Colon (tissue), 2 donors: Measurements from ENCODE around the gene GRIN3B.
"Not testable (repeated sequence)": the region's sequence is repeated elsewhere in the genome, so short reads cannot be mapped to it uniquely, and the experiment has no call there.

Source experiments
- FAIRE-seq: peaks from 2 replicates; lab custom pipeline; 2012; peaks lifted over from hg19 to GRCh38; lab: Jason Lieb, UNC
- donor health status: control.
- donor health status: control.

Gene GRIN3B, protein sequence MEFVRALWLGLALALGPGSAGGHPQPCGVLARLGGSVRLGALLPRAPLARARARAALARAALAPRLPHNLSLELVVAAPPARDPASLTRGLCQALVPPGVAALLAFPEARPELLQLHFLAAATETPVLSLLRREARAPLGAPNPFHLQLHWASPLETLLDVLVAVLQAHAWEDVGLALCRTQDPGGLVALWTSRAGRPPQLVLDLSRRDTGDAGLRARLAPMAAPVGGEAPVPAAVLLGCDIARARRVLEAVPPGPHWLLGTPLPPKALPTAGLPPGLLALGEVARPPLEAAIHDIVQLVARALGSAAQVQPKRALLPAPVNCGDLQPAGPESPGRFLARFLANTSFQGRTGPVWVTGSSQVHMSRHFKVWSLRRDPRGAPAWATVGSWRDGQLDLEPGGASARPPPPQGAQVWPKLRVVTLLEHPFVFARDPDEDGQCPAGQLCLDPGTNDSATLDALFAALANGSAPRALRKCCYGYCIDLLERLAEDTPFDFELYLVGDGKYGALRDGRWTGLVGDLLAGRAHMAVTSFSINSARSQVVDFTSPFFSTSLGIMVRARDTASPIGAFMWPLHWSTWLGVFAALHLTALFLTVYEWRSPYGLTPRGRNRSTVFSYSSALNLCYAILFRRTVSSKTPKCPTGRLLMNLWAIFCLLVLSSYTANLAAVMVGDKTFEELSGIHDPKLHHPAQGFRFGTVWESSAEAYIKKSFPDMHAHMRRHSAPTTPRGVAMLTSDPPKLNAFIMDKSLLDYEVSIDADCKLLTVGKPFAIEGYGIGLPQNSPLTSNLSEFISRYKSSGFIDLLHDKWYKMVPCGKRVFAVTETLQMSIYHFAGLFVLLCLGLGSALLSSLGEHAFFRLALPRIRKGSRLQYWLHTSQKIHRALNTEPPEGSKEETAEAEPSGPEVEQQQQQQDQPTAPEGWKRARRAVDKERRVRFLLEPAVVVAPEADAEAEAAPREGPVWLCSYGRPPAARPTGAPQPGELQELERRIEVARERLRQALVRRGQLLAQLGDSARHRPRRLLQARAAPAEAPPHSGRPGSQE

DNA sequence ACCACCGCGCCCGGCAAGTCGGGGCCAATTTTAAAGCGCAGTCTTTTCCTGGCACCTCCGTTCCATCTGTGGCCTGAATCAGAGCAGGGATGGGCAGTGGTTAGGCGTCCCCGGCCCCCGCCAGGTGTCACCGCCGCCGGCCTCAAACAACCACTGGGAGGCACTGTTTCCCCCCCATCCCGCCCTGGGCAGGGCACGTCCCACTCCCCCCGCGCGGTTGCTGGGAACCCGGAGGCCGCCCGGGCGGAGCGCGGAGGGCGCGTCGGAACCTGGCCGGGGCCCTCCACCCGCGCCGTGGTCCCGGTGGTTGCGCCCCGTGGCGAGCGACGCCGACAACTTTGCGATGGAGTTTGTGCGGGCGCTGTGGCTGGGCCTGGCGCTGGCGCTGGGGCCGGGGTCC, at the start of gene GRIN3B:
GRIN3B (plus strand) TSS at position 325 of the 400 bp plus-strand sequence; CDS start at position 344, 19 bp downstream.
- FAIRE-seq, result no peak

DNA sequence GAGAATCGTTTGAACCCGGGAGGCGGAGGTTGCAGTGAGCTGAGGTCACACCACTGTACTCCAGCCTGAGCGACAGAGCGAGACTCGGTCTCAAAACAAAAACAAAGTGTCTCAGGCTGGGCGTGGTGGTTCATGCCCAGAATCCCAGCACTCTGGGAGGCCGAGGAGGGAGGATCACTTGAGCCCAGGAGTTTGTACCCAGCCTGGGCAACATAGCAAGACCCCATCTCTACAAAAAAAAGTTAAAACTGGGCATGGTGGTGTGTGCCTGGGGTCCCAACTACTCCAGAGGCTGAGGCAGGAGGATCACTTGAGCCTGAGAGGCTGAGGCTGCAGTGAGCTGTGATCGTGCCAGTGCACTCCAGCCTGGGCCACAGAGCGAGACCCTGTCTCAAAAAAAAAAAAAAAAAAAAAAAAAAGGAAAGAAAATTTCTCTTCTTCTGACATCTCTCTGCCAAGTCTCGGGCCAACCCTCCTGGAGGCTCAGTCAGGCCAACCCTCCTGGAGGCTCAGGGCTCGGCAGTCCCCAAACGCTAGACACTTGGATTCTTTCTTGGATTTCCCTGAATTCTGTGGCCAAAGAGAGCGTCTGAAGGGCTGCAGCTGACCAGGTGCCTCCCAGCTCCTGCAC, 48.1 kb upstream of the GRIN3B start:
- FAIRE-seq, result no peak

DNA sequence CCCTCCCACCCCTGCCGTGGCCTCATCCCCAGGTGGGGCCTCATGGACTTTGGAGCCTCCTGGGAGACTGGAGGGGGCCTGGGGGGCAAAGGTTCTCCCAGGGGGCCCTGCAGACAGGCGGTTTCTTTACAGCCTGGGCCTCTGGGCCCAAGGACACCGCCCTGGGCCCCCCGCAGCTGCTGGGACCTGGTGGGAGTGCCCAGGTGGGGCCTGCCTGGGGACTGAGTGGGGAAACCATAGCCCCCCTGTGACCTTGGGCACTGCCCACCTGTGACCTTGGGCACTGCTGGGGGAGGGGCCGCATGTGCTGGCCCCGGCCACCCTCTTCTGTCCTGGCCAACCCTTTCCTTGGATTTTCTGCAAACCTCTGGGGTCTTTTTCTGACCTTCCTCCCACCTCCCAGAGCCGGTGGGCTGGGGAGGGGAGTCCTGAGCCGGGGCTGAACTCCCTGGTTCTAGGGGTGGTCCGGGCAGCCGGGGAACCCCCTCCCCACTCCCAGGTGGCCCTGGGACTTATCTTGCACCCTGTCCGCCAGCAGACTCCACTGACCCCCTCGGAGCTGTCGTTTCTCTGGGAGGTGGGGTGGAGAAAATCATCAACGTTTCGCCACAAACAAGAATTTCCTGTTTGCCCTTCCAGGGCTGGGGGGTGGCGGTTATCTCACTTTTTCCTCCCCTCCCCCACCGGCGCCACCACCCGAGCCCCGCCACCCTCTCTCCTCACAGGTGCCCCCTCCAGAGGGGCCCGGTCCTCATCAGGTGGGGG, 47.4 kb upstream of the GRIN3B start:
- no peak for FAIRE-seq

DNA sequence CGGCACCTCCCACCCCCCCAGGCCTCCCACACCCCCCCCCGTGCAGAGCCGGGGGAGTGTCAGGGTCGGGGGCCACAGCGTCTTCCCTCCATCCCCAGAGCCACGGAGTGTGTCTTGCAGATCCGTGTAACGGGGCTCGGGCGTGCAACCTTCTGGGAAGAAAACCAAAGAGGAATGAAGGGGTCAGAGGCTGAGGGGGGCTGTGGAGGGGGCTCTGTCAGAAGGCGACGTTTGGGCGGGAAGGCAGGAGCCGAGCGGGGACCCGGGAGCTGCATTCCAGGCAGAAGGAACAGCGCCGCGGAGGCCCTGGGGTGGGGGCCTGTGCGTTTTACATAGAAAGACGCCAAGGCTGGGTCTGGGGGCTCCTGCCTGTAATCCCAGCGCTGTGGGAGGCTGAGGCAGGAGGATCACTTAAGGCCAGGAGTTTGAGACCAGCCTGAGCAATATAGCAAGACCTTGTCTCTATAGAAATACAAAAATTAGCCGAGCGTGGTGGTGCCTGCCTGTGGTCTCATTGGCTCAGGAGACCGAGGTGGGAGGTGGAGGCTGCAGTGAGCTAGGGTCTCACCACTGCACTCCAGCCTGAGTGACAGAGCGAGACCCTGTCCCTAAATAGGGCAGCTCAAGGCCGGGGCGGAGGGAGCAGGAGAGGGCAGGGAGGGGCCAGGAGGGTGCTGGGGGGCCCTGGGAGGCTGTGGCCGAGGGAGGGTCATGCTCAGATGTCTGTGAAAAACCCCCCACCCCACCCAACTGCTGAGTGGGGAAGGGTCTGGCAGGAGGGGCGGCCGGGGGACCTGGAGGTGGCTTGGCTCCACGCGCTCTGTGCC, 46.6 kb upstream of the GRIN3B start:
- FAIRE-seq, result no peak

DNA sequence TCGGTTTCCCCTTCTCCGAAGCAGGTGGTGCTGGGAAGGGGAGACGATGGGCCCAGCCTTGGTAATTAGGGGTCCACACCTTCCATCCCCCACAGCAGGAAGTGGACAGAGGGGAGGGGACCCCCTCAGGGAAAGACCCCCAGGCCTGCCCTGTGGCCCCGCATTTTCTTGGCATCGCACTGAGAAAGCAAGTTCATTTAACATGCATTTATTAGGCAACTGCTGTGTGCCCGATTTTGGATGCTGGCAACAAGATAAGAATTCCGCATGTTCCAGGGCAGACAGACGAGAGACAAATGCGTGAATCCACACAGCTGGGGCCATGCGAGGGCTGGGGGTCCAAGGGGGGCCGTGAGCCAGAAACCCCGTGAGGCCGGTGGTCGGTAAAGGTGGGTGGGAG, 45.9 kb upstream of the GRIN3B start:
- no peak for FAIRE-seq

DNA sequence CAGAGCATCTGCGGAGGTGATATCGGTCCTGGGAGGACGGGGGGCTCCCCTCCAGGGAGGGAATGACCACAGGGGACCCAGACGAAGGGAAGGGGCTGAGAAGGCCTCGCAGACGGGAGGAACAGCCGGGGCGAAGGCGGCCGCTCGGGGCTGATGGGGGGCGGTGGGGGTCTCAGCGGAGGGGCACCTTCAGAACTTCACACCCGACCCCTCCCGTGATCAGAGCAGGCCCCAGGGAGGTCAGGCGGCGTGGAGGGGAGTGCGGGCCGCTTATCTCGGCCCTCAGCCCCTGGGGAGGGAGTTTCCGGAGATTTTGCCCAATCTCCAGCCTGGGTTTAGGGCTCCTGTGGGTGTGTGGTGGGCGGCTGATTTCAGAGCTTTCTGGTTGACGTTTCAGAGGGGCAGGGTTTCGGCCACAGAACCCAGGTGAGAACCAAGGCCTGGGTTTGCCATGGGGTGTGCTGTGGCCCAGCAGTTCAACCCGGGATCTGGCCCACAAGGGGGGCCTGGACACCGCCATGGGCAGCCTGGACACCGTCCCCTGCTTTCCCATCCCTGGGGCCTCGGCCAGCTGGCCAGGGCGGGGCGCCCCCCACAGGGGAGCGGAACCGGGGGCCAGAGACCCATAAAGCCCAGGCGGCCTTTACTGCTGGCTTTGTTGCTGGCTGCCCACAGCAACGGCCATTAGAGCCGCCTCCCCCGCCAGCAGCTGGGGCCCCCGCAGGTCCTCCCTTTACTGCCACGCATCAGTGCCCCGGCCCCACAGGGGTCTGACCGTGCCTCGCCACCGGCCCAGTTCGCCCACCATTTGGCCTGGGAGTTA, 45.3 kb upstream of the GRIN3B start:
- FAIRE-seq, result no peak

DNA sequence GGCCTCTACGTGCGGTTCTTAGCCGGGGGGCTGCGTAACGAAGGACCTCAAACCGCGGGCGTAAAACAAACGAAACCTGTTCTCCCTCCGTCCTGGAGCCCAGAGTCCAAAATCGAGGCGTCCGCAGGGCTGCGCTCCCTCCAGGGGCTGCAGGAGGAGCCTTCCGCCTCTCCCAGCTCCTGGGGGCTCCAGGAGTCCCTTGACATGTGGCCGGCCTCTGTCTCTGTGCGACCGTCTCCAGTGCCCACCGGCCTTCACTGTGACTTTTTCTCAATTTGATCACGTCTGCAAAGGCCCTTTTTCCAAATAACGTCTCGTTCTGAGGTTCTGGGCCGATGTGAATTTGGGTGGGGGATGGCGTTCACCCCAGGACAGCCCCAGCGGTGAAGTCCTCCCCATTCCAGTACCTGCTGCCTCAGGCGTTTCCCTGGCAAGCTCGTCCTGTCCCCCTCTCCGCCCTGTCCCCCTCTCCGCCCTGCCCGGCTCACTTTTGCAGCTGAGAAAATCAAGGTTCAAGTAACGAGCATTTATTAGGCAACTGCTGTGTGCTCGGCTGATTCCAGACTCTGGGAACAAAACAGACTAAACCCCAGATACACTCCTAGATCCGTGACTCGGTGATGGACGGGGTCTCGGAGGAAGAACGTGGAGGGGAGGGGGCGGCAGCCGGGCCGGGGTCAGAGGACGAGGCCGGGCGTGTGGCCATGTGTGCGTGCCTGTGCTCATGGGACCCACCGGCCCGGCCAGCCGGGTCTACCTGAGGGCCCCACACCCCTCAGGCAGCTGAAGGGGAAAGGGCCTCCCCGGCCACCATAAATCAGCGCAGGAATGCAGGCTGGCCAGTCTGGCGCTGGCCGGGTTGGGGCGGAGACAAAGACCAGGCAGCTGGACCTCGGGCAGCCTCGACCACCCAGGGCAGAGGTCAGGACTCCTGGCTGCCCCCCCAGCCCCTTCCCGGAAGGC, 44.1 kb upstream of the GRIN3B start:
- FAIRE-seq, result no peak

DNA sequence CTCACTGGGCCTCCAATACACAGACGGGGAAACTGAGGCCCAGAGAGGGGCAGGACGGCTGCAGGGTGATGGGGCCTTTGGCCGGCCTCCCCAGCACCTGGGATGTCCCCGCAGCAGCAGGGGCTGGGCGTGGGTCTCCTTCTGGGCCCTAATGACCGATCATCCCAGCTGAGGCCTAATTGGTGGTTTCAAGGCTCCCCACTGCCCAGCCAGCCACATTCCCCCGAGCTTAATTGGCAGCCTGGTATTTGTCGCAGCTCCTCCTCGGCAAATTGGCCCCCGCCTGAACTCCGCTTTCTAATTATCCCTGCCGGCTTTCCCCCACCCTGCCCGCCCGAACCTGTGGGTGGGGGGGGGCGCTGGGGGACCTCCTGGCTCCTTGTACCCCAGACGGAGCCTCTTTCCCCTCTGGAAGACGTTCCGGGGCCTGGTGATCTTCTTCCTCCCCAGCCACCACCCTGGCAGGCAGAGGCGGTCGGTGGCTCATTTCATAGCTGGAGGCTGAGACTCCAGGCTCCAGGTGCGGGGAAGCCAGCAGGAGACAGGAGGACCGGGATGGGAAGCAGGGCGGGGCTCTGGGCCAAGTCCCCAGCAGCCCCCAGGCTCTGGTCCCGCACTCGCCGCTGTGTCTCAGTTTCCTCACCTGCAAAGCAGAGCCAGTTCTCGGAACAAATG, 43.3 kb upstream of the GRIN3B start:
- FAIRE-seq, result no peak

DNA sequence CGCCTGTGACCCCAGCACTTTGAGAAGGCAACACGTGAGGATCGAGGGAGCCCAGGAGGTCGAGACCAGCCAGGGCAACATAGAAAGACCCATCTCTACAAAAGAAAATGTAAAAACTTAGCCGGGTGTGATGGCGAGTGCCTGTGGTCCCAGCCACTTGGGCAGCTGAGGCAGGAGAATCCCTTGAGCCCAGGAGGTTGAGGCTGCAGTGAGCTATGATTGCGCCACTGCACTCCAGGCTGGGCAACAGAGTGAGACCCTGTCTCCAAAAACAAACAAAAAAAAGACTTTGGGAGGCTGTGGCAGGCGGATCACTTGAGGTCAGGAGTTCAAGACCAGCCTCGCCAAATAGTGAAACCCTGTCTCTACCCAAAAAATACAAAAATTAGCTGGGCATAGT, 42.6 kb upstream of the GRIN3B start:
- not testable (repeated sequence) for FAIRE-seq

DNA sequence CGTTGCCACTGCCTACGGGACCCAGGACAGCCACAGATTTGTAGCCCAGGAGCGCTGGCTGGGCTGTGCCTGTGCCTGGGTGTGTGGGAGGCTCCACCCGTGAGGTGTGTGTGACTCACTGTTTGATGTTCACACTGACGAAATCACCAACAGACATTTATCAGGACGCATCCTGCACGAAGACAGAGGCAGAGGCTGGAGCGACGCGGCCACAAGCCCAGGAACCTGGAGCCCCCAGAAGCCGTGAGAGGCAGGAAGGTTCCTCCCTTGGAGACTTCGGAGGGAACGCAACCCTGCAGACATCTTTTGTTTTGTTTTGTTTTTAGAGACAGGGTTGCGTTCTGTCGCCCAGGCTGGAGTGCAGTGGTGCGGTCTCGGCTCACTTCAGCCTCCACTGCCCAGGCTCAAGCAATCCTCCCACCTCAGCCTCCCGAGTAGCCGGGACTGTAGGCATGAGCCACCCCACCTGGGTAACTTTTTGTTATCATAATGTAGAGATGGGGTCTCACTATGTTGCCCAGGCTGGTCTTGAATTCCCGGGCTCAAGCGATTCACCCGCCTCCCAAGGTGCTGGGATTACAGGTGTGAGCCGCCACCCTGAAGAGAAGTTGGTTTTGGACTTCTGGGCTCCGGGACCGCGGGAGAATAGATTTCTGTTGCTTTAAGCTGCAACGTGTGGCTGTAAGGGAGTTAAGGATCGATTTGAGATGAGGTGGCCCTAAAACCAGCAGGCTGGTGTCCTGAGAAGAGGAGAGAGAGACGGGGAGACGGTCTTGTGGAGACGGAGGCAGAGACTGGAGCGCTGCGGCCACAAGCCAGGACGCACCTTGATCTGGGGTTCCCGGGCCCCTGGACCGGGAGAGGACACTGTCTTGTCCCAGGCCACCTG, 41.0 kb upstream of the GRIN3B start:
- no peak for FAIRE-seq

DNA sequence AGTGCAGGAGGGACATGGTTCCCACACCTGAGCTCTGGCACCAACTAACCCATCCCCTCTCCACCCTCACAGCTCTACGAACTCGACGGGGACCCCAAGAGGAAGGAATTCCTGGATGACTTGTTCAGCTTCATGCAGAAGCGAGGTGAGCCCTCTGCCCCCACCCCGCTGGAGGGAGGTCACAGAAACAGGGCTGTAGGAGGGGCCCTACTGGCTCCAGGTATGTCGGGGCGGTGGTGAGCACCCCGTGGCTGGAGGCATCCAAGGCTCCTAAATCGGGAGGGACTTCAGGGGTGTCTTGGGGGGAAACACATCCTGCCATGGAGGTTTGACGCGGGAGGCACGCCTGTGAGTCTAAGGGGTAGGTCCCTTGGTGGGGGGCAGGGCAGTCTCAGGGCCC, 40.2 kb upstream of the GRIN3B start:
- no peak for FAIRE-seq

DNA sequence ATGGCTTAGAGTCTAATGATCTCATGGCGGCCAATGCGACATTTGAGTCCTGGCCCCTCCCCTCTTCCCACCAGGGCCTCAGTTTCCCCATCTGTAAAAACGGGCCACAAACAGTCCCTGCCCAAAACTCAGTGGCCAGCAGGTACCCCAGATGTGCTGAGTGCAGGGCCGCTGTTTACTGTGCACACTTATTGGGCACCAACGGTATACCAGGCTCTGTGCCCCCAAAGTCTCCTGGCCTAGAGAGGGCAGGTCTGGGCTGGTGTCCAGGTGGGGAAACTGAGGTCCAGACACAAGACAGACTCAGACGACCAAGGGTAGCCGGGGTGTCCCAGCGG, 39.6 kb upstream of the GRIN3B start:
- no peak for FAIRE-seq

DNA sequence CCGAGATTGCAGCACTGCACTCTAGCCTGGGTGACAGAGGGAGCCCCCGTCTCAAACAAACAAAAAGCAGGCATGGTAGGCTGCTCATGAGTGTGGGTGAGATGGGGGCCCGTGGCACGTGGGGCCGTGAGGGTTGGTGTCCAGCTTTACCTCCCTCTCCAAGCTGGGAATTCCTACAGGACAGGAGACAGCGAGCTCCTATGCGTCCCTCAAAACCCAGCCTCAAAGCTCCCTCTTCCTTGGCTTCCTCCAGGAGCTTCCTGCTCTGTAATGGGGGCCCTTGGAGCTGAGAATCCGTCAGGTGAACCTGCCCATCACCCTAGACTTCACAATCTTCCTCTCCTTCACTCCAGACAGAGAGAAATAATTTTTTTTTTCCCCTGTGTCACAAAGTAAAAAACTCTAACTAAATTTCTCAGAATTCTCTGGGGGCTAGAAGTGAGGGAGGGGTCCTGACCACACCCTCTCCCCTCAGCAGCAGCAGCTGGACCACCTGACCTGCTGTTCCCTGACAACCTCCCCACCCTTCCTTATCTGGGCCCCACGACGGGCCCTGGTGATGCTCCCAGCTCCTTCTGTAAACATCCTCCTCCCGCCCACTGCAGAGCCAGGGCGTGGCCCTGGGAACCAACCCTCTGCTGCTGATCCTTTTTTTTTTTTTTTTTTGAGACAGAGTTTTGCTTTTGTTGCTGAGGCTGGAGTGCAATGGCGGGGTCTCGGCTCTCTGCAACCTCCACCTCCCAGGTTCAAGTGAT, 38.2 kb upstream of the GRIN3B start:
- no peak for FAIRE-seq

DNA sequence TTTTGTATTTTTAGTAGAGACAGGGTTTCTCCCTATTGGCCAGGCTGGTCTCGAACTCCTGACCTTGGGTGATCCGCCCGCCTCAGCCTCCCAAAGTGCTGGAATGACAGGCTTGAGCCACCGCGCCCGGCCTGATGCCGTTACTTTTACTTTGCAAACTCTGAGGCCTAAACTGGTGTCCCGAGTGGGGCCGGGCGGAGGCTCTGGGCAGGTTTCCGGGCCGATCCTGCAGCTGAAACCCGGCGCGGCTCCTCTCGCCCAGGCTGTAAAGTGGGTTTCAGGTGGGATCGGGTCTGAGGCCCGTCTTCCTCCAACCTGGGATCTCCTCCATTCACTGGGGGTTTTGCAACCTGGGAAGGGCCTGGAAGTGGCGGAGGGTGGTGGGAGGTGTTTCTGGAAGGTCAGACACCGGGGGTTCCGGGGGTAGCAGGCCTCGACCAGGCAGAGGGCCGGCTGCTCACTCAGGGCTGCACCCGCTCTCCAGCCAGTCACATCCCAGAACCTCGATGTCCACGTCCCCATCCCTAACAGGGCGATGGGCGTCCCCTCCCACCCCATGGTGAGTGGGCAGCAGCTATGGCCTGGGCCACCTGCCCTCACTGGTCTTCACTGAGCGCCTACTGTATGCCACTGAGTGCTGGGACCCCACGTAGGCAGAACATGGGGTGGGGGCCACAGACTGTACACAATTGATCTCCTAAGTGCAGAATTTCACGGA, 37.4 kb upstream of the GRIN3B start:
- no peak for FAIRE-seq

DNA sequence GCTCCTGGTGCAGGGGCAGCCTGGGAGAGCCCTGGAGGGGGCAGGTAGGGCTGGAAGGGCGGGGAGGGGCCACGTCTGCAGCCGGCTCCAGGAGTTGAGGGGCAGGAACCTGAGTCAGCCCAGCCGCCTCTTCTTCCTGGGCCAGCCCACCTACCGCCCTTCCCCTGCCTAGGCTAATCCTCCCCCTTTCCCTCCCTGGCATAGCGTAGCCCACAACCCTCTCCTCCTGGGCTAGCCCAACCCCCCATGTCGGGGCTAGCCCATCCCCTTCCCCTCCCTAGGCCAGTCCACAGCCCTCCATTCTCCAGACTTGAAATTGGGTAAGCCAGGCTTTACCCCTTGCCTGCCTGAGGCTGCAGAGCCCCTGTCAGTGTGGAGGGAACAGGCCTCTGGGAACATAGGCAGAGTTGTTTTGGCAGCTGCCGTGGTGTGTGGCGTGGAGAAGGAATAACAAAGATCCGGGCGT, 36.7 kb upstream of the GRIN3B start:
- FAIRE-seq, result no peak

DNA sequence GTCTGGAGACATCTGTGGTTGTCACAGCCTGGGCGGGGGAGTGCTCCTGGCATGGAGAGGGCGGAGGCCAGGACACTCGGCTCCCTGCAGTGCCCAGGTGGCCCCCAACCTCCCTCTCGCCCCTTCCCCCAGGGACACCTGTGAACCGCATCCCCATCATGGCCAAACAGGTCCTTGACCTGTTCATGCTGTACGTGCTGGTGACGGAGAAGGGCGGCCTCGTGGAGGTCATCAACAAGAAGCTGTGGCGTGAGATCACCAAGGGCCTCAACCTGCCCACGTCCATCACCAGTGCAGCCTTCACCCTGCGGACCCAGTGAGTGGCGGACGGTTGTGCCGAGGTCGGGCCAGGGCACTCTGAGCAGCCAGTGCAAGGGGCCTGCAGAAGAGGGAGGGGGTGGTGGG, 36.1 kb upstream of the GRIN3B start:
- no peak for FAIRE-seq
